IMR-90 (cell line): ENCODE results near the gene THADA. TPM values are rescaled to one million over a fixed set of nuclear protein-coding genes. Genes with fewer than 3 reads are reported as not detected.

Experiments used
- ATAC-seq: fragments of 200-7000 bp; cut with Tn5 transposase; 2 replicates; pipeline ENCODE4 v1.9.1; 2020; ENCODE audit warnings: low read depth, mild to moderate bottlenecking, moderate library complexity
- BruUV-seq: library from RNA; stranded (reverse); fragments of 400-500 nt; replicated peaks from 2 replicates; lab custom pipeline; 2021; lab: Mats Ljungman, UMichigan
- CTCF ChIA-PET: fragments of 300-600 bp; formaldehyde crosslinking; extraction: SDS; loops from one replicate; lab custom pipeline; 2021; ENCODE audit warnings: antibody characterized with exemption; lab: Yijun Ruan, JAX
- POLR2A ChIA-PET: fragments of 300-600 bp; sonication (Branson Sonifier 250); formaldehyde crosslinking; loops from one replicate; lab custom pipeline; 2022; ENCODE audit warnings: antibody characterized with exemption; ENCODE audit not compliant: unreplicated experiment; lab: Charles Lee
- DNase-seq: peaks from one replicate; pipeline ENCODE4 v3.0.0; 2013
- H2AFZ ChIP-seq: replicated peaks from 2 replicates; pipeline ENCODE3; 2013; ENCODE audit warnings: low read length, mild to moderate bottlenecking; ENCODE audit not compliant: poor library complexity
- H2AK5ac ChIP-seq: 2 replicates; pipeline ENCODE4 v1.6.1; 2013; ENCODE audit warnings: low read depth, low read length, inconsistent platforms
- H2AK9ac ChIP-seq: replicated peaks from 2 replicates; pipeline ENCODE3; 2013; ENCODE audit warnings: mild to moderate bottlenecking, low read depth, low read length, moderate library complexity; ENCODE audit not compliant: poor library complexity
- H2BK120ac ChIP-seq: 2 replicates; pipeline ENCODE4 v1.6.1; 2013; ENCODE audit warnings: low read depth, low read length, inconsistent platforms
- H2BK15ac ChIP-seq: 3 replicates; pipeline ENCODE4 v1.6.1; 2013; ENCODE audit warnings: low read depth, low read length, inconsistent platforms
- H2BK20ac ChIP-seq: 2 replicates; pipeline ENCODE4 v1.6.1; 2013; ENCODE audit warnings: low read depth, mild to moderate bottlenecking, inconsistent platforms, low read length, moderate library complexity
- H2BK5ac ChIP-seq: 2 replicates; pipeline ENCODE4 v1.6.1; 2013; ENCODE audit warnings: mild to moderate bottlenecking, low read depth, low read length, inconsistent platforms; ENCODE audit not compliant: poor library complexity, severe bottlenecking
- H3K14ac ChIP-seq: replicated peaks from 2 replicates; pipeline ENCODE4 v1.6.1; 2013; ENCODE audit warnings: low read depth, low read length, inconsistent platforms
- H3K18ac ChIP-seq: 2 replicates; pipeline ENCODE4 v1.6.1; 2013; ENCODE audit warnings: low read depth, low read length, control low read depth
- H3K23ac ChIP-seq: 2 replicates; pipeline ENCODE4 v1.6.1; 2013; ENCODE audit warnings: low read depth, low read length, inconsistent platforms
- H3K27ac ChIP-seq: 2 replicates; pipeline ENCODE4 v1.5.1; 2013; ENCODE audit warnings: mild to moderate bottlenecking, control low read depth, low read length; ENCODE audit not compliant: insufficient read depth
- H3K27me3 ChIP-seq: 2 replicates; pipeline ENCODE4 v1.6.1; 2013; ENCODE audit warnings: low read length; ENCODE audit not compliant: control insufficient read depth, insufficient read depth
- H3K36me3 ChIP-seq: 2 replicates; pipeline ENCODE4 v1.6.1; 2013; ENCODE audit warnings: low read length, mixed read lengths; ENCODE audit not compliant: control insufficient read depth, insufficient read depth
- H3K4ac ChIP-seq: 2 replicates; pipeline ENCODE4 v1.6.1; 2013; ENCODE audit warnings: low read depth, low read length, inconsistent platforms
- H3K4me1 ChIP-seq: 2 replicates; pipeline ENCODE4 v1.6.1; 2013; ENCODE audit warnings: low read length, mixed read lengths; ENCODE audit not compliant: control insufficient read depth, insufficient read depth
- H3K4me2 ChIP-seq: 2 replicates; pipeline ENCODE4 v1.6.1; 2013; ENCODE audit warnings: low read depth, mild to moderate bottlenecking, control low read depth, low read length, moderate library complexity
- H3K4me3 ChIP-seq: 2 replicates; pipeline ENCODE4 v1.5.1; 2013; ENCODE audit warnings: low read depth, mild to moderate bottlenecking, control low read depth, low read length, moderate library complexity; ENCODE audit not compliant: insufficient read depth
- H3K56ac ChIP-seq: 2 replicates; pipeline ENCODE4 v1.6.1; 2013; ENCODE audit warnings: low read length, inconsistent platforms; ENCODE audit not compliant: insufficient read depth; ENCODE audit errors: extremely low read depth
- H3K79me1 ChIP-seq, 2 experiments: 2 replicates each; pipeline ENCODE4 v1.6.1; 2013; ENCODE audit warnings: low read length in 2 of 2, inconsistent platforms in 1 of 2, low read depth in 1 of 2
- H3K9ac ChIP-seq: 2 replicates; pipeline ENCODE4 v1.6.1; 2013; ENCODE audit warnings: low read depth, low read length, control low read depth
- H3K9me1 ChIP-seq: 2 replicates; pipeline ENCODE4 v1.6.1; 2013; ENCODE audit warnings: low read length, inconsistent platforms; ENCODE audit not compliant: insufficient read depth
- H3K9me3 ChIP-seq: 2 replicates; pipeline ENCODE4 v1.6.1; 2013; ENCODE audit warnings: low read length; ENCODE audit not compliant: control insufficient read depth, insufficient read depth
- H4K20me1 ChIP-seq: 2 replicates; pipeline ENCODE4 v1.6.1; 2013; ENCODE audit warnings: low read length, inconsistent platforms; ENCODE audit not compliant: insufficient read depth
- H4K5ac ChIP-seq: 2 replicates; pipeline ENCODE4 v1.6.1; 2013; ENCODE audit warnings: mild to moderate bottlenecking, low read depth, low read length, control low read depth
- H4K8ac ChIP-seq, 2 experiments: 2 replicates each; pipeline ENCODE4 v1.6.1; 2013; ENCODE audit warnings: low read depth in 2 of 2, low read length in 2 of 2, control low read depth in 1 of 2, inconsistent platforms in 1 of 2
- H4K91ac ChIP-seq: 2 replicates; pipeline ENCODE4 v1.6.1; 2013; ENCODE audit warnings: low read depth, low read length, inconsistent platforms; ENCODE audit not compliant: insufficient read depth
- FOS ChIP-seq: fragments of 150-350 bp; IDR thresholded peaks from 2 replicates; pipeline ENCODE4 v1.6.1; 2016; ENCODE audit warnings: low read depth, low read length
- MAFK ChIP-seq: IDR thresholded peaks from 2 replicates; pipeline ENCODE4 v1.6.1; 2012; ENCODE audit warnings: low read depth, low read length, improper control_type of control experiment
- NFE2L2 ChIP-seq: fragments of 150-350 bp; IDR thresholded peaks from 2 replicates; pipeline ENCODE4 v1.6.1; 2016; ENCODE audit warnings: low read depth, mild to moderate bottlenecking, low read length
- SMC3 ChIP-seq: fragments of 150-350 bp; IDR thresholded peaks from 2 replicates; pipeline ENCODE4 v1.6.1; 2016; ENCODE audit warnings: low read depth, mild to moderate bottlenecking, antibody characterized with exemption, low read length, moderate library complexity
- USF2 ChIP-seq: fragments of 150-350 bp; IDR thresholded peaks from 2 replicates; pipeline ENCODE4 v1.6.1; 2017; ENCODE audit warnings: mild to moderate bottlenecking, antibody characterized with exemption, low read length, low read depth
- WGBS, 2 experiments: methylation state at CpG; one replicate each; pipeline versions ENCODE4 v1.1.5 to v1.1.7; 2013; ENCODE audit warnings: missing lambda C conversion rate in 2 of 2; ENCODE audit not compliant: insufficient read length in 1 of 2; ENCODE audit errors: extremely low coverage in 2 of 2; 5-methylcytosine and 5-hydroxymethylcytosine counted together
- dilution Hi-C: fragments of 300-500 bp; cut with HindIII; formaldehyde crosslinking; loops from one replicate; pipeline ENCODE4 v1.14.3; 2018; ENCODE audit warnings: low sequenced_read_pairs; ENCODE audit not compliant: unreplicated experiment
- in situ Hi-C: fragments of 300-500 bp; cut with MboI; formaldehyde crosslinking; loops from 3 replicates; pipeline ENCODE4 v1.14.3; 2019; ENCODE audit warnings: low sequenced_read_pairs, inconsistent platforms, mixed read lengths
- intact Hi-C: fragments of 100-400 bp; cut with micrococcal nuclease; formaldehyde crosslinking; loops from 2 replicates; pipeline ENCODE4 v1.10.0; 2022
- polyA plus RNA-seq, 3 experiments: library from polyadenylated mRNA; depleted of rRNA; stranded (reverse); fragments of >200 nt; gene quantifications; 2 replicates each; pipeline ENCODE4 v1.2.3, GENCODE V29; 2012; ENCODE audit warnings: low replicate concordance in 1 of 3
- total RNA-seq: library from RNA; depleted of rRNA; stranded (reverse); fragments of >200 nt; gene quantifications from 2 replicates; pipeline ENCODE4 v1.2.3, GENCODE V29; 2012

Gene THADA
- total and polyA plus RNA-seq, 2 of the 4 experiments (the other 2 are of a cell fraction) = 10.5 to 21.3 TPM

- TF ChIP-seq NFE2L2 (no peak), SMC3 (no peak), FOS (no peak)
Observed at GRCh38 chr2:43217228-43218154, 378.3 kb downstream of the THADA start (continued).

- Histone ChIP-seq H3K4me1 (peaks cover 22% of the 10 kb centered on the region), H3K27ac (no peak overlapping the region), H3K9ac (no peak overlapping the region), H3K4me3 (no peak overlapping the region), H4K20me1 (peaks cover 7% of the 10 kb centered on the region; the same call in 1 of the 2 replicates), H3K27me3 (no peaks in the 10 kb centered on the region), H3K36me3 (no peaks in the 10 kb centered on the region), H3K18ac (no peak overlapping the region), H2AK5ac (no peak overlapping the region), H2BK20ac (no peak overlapping the region), H3K4me2 (no peak overlapping the region), H2AFZ (no peak overlapping the region), H4K91ac (no peak overlapping the region), H4K8ac (no peak overlapping the region), H3K14ac (no peak overlapping the region), H3K4ac (no peak overlapping the region), H2BK15ac (no peak overlapping the region), H2BK120ac (no peak overlapping the region), H2AK9ac (no peak overlapping the region), H3K56ac (no peak overlapping the region), H2BK5ac (no peak overlapping the region), H3K9me3 (no peaks in the 10 kb centered on the region), H3K79me1 (peaks cover 7 to 20% of the 10 kb centered on the region in 2 experiments), H3K9me1 (peaks cover 15% of the 10 kb centered on the region), H4K5ac (no peak overlapping the region), H3K23ac (no peak overlapping the region)
- no TSS peak for BruUV-seq
- no CpG with 5 or more reads among the region's 8 CpGs for WGBS, 2 experiments
- in situ Hi-C loops = no loop called here
- dilution Hi-C loops = no loop called here
- TF ChIP-seq USF2 (no peak), MAFK (no peak)
- CTCF ChIA-PET = no interaction called here
- intact Hi-C loops = loop anchor here (5.0 kb wide), 1 partner anchor 39 kb away; no protein-coding TSS in a partner anchor
- DNase-seq = no peak
- POLR2A ChIA-PET = no interaction called here
- no peak for ATAC-seq
Observed at GRCh38 chr2:43216629-43217028, 379.2 kb downstream of the THADA start.
